WTC11 (cell line): ENCODE results near the gene KCNIP1.

Experiments
- AFF4 ChIP-seq: sonication (generic); formaldehyde crosslinking; IDR thresholded peaks from 2 replicates; pipeline ENCODE4 v1.8.1; 2023; ENCODE audit warnings: mild to moderate bottlenecking, missing genetic modification reagents, borderline replicate concordance
- JAZF1 ChIP-seq: fragments of 250-450 bp; sonication (Bioruptor Pico); IDR thresholded peaks from 2 replicates; pipeline ENCODE4 v1.9.0; 2021; ENCODE audit warnings: moderate library complexity, mild to moderate bottlenecking, inconsistent platforms
- NFYB ChIP-seq: sonication (generic); formaldehyde crosslinking; conservative IDR thresholded peaks from 2 replicates; pipeline ENCODE4 v1.8.0; 2022; ENCODE audit warnings: low read depth, missing genetic modification reagents
- TF ChIP-seq, protein P1 (sequence below): fragments of 200-600 bp; IDR thresholded peaks from 2 replicates; pipeline ENCODE4 v1.8.0; 2022; ENCODE audit warnings: antibody characterized with exemption

DNA sequence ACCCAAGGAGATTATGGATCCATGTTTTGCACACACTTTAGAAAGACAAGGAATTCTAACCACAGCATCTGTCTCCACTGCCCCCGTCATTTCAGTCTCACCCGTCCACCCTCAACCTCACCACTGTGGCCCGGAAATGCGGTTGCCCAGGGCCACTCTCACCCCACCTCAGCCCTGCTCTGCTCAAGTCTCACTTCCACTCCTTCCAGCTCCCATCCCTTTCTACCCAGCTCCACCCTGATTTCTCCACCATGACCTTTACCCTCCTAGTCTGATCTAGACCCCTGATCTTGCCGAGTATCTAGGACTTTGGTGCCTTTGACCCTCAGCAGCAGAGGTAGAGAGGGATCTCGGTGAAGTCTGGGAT, 7.2 kb upstream of the KCNIP1 start:
- TF ChIP-seq, protein P1, sequence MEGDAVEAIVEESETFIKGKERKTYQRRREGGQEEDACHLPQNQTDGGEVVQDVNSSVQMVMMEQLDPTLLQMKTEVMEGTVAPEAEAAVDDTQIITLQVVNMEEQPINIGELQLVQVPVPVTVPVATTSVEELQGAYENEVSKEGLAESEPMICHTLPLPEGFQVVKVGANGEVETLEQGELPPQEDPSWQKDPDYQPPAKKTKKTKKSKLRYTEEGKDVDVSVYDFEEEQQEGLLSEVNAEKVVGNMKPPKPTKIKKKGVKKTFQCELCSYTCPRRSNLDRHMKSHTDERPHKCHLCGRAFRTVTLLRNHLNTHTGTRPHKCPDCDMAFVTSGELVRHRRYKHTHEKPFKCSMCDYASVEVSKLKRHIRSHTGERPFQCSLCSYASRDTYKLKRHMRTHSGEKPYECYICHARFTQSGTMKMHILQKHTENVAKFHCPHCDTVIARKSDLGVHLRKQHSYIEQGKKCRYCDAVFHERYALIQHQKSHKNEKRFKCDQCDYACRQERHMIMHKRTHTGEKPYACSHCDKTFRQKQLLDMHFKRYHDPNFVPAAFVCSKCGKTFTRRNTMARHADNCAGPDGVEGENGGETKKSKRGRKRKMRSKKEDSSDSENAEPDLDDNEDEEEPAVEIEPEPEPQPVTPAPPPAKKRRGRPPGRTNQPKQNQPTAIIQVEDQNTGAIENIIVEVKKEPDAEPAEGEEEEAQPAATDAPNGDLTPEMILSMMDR: no peak
- TF ChIP-seq AFF4 (CRISPR knock-in tag) (no peak), NFYB (CRISPR knock-in tag) (no peak), JAZF1 (CRISPR knock-in tag) (no peak)
